Measurements from ENCODE around the gene ADGRG3.

- TF ChIP-seq MYBL2 (IDR thresholded peaks at IDR 0.05; ENCODE audit: low read depth), result no peak
- no peak for TF ChIP-seq MYBL2 (CRISPR knock-in tag; IDR thresholded peaks at IDR 0.05; ENCODE audit: borderline replicate concordance)
- no peak for TF ChIP-seq RCOR1 (IDR thresholded peaks at IDR 0.05; ENCODE audit: borderline replicate concordance in 1 of 2, low read depth in 2 of 2, low read length in 2 of 2)
- TF ChIP-seq ELF4 (CRISPR knock-in tag; IDR thresholded peaks at IDR 0.05), result no peak
- no peak for TF ChIP-seq BRF1 (IDR thresholded peaks at IDR 0.05; ENCODE audit: borderline replicate concordance, extremely low read depth, insufficient read length)
- no peak for TF ChIP-seq RAD21 (CRISPR knock-in tag; conservative IDR thresholded peaks at IDR 0.05 in 1 of 2, IDR thresholded peaks at IDR 0.05 in 1 of 2)
- no peak for TF ChIP-seq ZBTB7A (IDR thresholded peaks at IDR 0.05; ENCODE audit: borderline replicate concordance, control insufficient read depth, low read depth, low read length)
- no peak for TF ChIP-seq ZNF274 (IDR thresholded peaks at IDR 0.05; ENCODE audit: borderline replicate concordance, low read depth, low read length)
- TF ChIP-seq FOXO4 (CRISPR knock-in tag; IDR thresholded peaks at IDR 0.05), result no peak
Observed at GRCh38 chr16:57738844-57739243, 70.7 kb downstream of the ADGRG3 start.
